ENCODE data around the gene EPO.

GRCh38 chr7:100705320-100705752, 14.9 kb upstream of the EPO start:
- TF ChIP-seq CTCF (IDR thresholded peaks at IDR 0.05; ENCODE audit: low read depth, low read length, poor library complexity, severe bottlenecking) (peak; percentile 100), EZH2phosphoT487 (IDR thresholded peaks at IDR 0.05; ENCODE audit: borderline replicate concordance, low read length) (no peak)

All from DOHH2 (cell line).